ENCODE results near the gene GATM. TPM values are rescaled to one million over a fixed set of nuclear protein-coding genes. Genes with fewer than 3 reads are reported as not detected.
"Not testable (repeated sequence)": the region's sequence is repeated elsewhere in the genome, so short reads cannot be mapped to it uniquely, and the experiment has no call there.

Gene GATM
- total and polyA plus RNA-seq, 12 donors: 3.6 to 73.2 (median 25.8) TPM

DNA sequence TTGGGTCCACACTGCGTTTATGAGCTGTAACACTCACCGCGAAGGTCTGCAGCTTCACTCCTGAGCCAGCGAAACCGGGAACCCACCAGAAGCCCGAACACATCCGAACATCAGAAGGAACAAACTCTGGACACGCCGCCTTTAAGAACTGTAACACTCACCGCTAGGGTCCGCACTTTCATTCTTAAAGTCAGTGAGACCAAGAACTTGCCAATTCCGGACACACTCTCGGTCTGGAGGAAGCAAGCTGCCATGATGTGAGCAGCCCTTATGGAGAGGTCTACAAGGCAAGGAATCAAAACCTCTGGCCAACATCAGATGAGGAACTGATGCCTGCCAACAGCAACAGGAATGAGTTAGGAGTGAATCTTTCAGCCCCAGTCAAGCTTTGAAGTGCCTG is 63.4 kb downstream of the GATM start:
- Histone ChIP-seq H3K36me3 (replicated peaks in 1 of 2) (no peaks in the 10 kb centered on the region), H3K27ac (no peak overlapping the region), H3K27me3 (no peaks in the 10 kb centered on the region), H3K9me3 (replicated peaks in 1 of 3) (no peaks in the 10 kb centered on the region), H3K4me3 (no peak overlapping the region), H3K4me1 (replicated peaks in 1 of 2) (no peaks in the 10 kb centered on the region)
- 60 to 82% (median 65%) methylated on average over 6 to 13 of the region's 13 CpGs for WGBS, 4 donors
- intact Hi-C loops (cut with DNase I): loop anchor here in 1 of 2 donors (10.0 kb wide), 1 partner anchor 80 kb away; no protein-coding TSS in a partner anchor
- DNase-seq: peak in 6 of 7 donors; percentile 26 to 68 (median 50)
- no peak for TF ChIP-seq POLR2A (IDR thresholded peaks at IDR 0.05)
- TF ChIP-seq, protein P1, sequence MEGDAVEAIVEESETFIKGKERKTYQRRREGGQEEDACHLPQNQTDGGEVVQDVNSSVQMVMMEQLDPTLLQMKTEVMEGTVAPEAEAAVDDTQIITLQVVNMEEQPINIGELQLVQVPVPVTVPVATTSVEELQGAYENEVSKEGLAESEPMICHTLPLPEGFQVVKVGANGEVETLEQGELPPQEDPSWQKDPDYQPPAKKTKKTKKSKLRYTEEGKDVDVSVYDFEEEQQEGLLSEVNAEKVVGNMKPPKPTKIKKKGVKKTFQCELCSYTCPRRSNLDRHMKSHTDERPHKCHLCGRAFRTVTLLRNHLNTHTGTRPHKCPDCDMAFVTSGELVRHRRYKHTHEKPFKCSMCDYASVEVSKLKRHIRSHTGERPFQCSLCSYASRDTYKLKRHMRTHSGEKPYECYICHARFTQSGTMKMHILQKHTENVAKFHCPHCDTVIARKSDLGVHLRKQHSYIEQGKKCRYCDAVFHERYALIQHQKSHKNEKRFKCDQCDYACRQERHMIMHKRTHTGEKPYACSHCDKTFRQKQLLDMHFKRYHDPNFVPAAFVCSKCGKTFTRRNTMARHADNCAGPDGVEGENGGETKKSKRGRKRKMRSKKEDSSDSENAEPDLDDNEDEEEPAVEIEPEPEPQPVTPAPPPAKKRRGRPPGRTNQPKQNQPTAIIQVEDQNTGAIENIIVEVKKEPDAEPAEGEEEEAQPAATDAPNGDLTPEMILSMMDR (IDR thresholded peaks at IDR 0.05): peak in 4 of 6 experiments; percentile 28 to 32 (median 30)

DNA sequence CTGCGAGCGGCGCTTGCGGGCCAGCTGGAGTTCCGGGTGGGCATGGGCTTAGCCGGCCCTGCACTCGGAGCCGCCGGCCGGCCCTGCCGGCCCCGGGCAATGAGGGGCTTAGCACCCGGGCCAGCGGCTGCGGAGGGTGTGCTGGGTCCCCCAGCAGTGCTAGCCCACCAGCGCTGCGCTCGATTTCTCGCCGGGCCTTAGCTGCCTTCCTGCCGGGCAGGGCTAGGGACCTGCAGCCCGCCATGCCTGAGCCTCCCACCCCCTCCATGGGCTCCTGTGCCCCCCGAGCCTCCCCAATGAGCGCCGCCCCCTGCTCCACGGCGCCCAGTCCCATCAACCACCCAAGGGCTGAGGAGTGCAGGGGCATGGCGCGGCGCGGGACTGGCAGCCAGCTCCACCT is 64.2 kb downstream of the GATM start:
- not testable (repeated sequence) for H3K27me3 ChIP-seq; H3K27ac ChIP-seq; H3K4me3 ChIP-seq; H3K4me1 ChIP-seq (replicated peaks in 1 of 2); DNase-seq; H3K9me3 ChIP-seq (replicated peaks in 1 of 3); H3K36me3 ChIP-seq (replicated peaks in 1 of 2)
- intact Hi-C loops (cut with DNase I): loop anchor here in 1 of 2 donors (10.0 kb wide), 1 partner anchor 81 kb away; no protein-coding TSS in a partner anchor
- 70 to 97% (median 88%) methylated on average over 2 to 31 of the region's 31 CpGs for WGBS, 4 donors

Small RNA genes within 50 kb of the gene (small RNA-seq; reads per million reads assigned to genes)
- 0 to 0.08 reads per million in 2 donors for gene RNU6-953P

Other genes with a start within 250 kb of the GATM start
- gene DUOXA1, start 248.7 kb downstream of the GATM start, total RNA-seq: 10 to 100 TPM in 2 of 9 donors, 1 to 10 TPM in 6, under 1 TPM in 1; 0.11 to 21.3 (median 5.7) TPM
- 1 to 10 TPM in 2 of 3 donors, under 1 TPM in 1; 0.81 to 5.1 (median 2.9) TPM for gene DUOXA1, start 248.7 kb downstream of the GATM start, polyA plus RNA-seq
- 10 to 100 TPM in 7 of 9 donors, 1 to 10 TPM in 1, not detected in 1; 8.2 to 98.8 (median 24.2) TPM for gene DUOX1, start 248.6 kb downstream of the GATM start, total RNA-seq
- gene DUOX1, start 248.6 kb downstream of the GATM start, polyA plus RNA-seq: 10 to 100 TPM in 2 of 3 donors, 1 to 10 TPM in 1; 2.5 to 23.7 (median 14.2) TPM
- gene SHF, start 190.6 kb downstream of the GATM start, total RNA-seq: 10 to 100 TPM in 8 of 9 donors, 1 to 10 TPM in 1; 3.2 to 23.4 (median 16.2) TPM
- gene SHF, start 190.6 kb downstream of the GATM start, polyA plus RNA-seq: 10 to 100 TPM in 2 of 3 donors, 1 to 10 TPM in 1; 5.7 to 30.0 (median 19.2) TPM
- gene SLC28A2, start 126.3 kb downstream of the GATM start, total RNA-seq: under 1 TPM in 5 of 9 donors, not detected in 4; under 0.01 to 0.37 (median 0.16) TPM
- gene SLC28A2, start 126.3 kb downstream of the GATM start, polyA plus RNA-seq: under 1 TPM in 1 of 3 donors, not detected in 2; 0.03 TPM
- gene SLC30A4, start 144.2 kb upstream of the GATM start, total RNA-seq: 10 to 100 TPM in 1 of 9 donors, 1 to 10 TPM in 8; 4.7 to 10.6 (median 6.9) TPM
- 1 to 10 TPM; 1.5 to 3.8 (median 1.9) TPM for gene SLC30A4, start 144.2 kb upstream of the GATM start, polyA plus RNA-seq
- 10 to 100 TPM; 38.8 to 87.1 (median 54.2) TPM for gene BLOC1S6, start 208.8 kb upstream of the GATM start, total RNA-seq
- gene BLOC1S6, start 208.8 kb upstream of the GATM start, polyA plus RNA-seq: 10 to 100 TPM in 2 of 3 donors, 1 to 10 TPM in 1; 9.9 to 63.7 (median 18.9) TPM

Data from adrenal gland (tissue), 12 donors.